Activated T-cell treated with anti-CD3 and anti-CD28 coated beads, Interleukin-2, amount 50 U/mL, for 4 hours (primary cell): ENCODE measurements around the gene PECR. TPM values are rescaled to one million over a fixed set of nuclear protein-coding genes. Genes with fewer than 3 reads are reported as not detected.

Source experiments
- ATAC-seq, 2 donors: fragments of 200-7000 bp; cut with Tn5 transposase; one replicate each; pipeline ENCODE4 v1.10.0; 2021
- DNase-seq: peaks from one replicate; pipeline ENCODE4 v3.0.0-alpha.2; 2020
- H3K27me3 Mint-ChIP-seq: one replicate; pipeline ENCODE4 v1.8.0; 2021; ENCODE audit warnings: low read depth, mixed read lengths
- H3K36me3 Mint-ChIP-seq: one replicate; pipeline ENCODE4 v1.8.0; 2022; ENCODE audit warnings: mixed read lengths; ENCODE audit not compliant: insufficient read depth
- H3K4me1 Mint-ChIP-seq: one replicate; pipeline ENCODE4 v1.8.0; 2021; ENCODE audit warnings: low read depth, mixed read lengths
- H3K4me3 Mint-ChIP-seq: one replicate; pipeline ENCODE4 v1.8.0; 2021; ENCODE audit warnings: mild to moderate bottlenecking, moderate library complexity, mixed read lengths
- H3K9me3 Mint-ChIP-seq: one replicate; pipeline ENCODE4 v1.8.0; 2021; ENCODE audit warnings: mixed read lengths
- total RNA-seq, 3 donors: library from RNA; stranded (reverse); gene quantifications; one replicate each; pipeline ENCODE4 v1.2.1, GENCODE V29; 2021

Gene PECR
- total RNA-seq, 3 donors from 2014 or later = 4.7 to 6.9 (median 6.0) TPM

DNA sequence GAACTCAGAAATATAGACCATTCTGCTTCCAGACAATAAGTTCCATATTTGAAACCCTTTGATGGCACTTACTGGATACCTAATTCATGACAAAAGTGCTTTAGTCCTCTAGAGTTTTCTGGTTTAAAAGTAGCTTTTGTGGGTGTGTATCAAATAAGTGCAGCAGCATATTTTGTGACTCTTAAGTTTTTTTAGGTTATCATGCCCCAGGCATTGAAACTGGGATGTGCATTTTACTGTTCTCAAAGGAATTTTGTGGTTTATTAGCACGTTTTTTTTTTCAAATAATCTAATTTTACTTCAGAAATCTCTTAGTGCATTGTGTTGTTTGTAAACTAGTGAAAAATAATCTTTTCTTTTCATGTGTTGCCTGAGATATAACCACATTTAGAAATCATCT lies 29.0 kb upstream of the PECR start:
- Mint-ChIP-seq H3K9me3 (no peaks in the 10 kb centered on the region), H3K36me3 (peaks cover 53% of the 10 kb centered on the region), H3K27me3 (no peaks in the 10 kb centered on the region), H3K4me1 (peaks cover 62% of the 10 kb centered on the region), H3K4me3 (peak overlapping the region; percentile 100)
- no peak for DNase-seq
- ATAC-seq = no peak

DNA sequence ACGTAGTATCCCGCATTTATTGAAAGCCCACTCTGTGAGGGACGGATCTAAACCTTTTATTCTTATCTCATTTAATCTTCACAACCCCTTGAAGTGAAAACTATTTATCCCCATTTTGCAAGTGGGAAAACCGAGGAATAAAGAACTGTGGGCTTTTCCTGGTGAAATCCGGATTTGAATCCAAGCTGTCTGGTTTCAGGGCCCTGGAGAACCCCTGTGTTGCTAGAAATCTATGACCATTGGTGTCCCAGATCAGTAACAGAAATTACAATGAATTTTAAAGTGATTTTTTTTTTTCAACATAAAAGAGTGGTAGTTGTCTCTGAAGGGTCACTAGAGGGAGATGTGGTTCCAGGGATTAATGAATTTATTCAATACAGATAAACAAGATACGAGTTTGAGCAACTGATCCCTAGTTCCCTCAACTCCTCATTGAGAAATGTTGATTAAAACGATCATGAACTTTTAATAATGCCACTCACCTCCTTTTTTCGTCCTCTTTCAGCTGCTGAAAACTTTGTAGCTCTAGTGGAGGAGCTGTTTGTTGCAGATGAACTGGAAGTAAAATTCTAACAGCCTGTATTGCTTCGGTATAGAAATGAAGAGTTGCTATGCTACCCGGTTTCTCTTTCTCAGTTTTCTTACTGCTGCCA lies 28.5 kb upstream of the PECR start:
- peak overlapping the region; percentile 100 for H3K4me3 Mint-ChIP-seq
- H3K9me3 Mint-ChIP-seq = no peaks in the 10 kb centered on the region
- no peaks in the 10 kb centered on the region for H3K27me3 Mint-ChIP-seq
- DNase-seq (no peak), ATAC-seq (no peak)
- peaks cover 49% of the 10 kb centered on the region for H3K36me3 Mint-ChIP-seq
- peaks cover 57% of the 10 kb centered on the region for H3K4me1 Mint-ChIP-seq

DNA sequence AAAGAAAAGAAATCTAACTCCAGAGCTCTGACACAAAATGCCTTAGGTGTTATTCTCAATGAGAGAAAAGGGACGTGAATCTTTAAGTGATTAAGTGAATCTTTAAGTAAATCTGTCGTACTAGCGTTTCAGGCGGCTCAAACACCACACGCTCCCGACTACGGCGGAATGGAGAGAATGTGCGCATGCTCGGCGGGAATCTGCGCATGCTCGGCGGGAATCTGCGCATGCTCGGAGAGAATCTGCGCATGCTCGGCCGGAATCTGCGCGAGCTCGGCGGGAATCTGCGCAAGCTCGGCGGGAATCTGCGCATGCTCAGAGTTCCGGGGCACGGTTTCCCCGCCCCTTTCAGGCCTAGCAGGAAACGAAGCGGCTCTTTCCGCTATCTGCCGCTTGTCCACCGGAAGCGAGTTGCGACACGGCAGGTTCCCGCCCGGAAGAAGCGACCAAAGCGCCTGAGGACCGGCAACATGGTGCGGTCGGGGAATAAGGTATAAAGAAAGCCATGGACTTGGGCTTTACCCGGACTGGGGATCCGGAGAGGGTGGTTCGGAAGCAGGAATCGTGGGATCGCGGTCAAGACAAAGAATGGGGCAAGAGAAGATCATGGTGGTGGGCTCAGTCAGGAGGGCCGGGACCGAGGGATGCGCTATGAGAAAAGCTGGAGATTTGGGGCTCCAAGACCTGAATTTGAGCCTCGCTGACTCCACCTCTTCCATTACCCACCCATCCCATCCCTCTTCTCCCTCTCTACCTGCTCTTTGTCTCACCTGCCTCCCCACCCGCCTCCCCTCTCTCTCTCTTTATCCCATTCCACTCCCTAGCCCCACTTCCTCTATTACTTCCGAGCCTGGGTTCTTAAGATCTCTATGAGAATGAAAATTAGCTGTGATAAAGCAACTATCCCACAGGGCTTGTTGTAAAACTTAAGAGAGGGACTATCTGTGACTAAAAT lies 27.6 kb upstream of the PECR start, which contains the start of gene XRCC5:
Gene XRCC5 (plus strand): TSS at position 382 of the 955 bp plus-strand sequence. CDS start 89 bp downstream, at position 471.
- H3K4me1 Mint-ChIP-seq = peaks cover 49% of the 10 kb centered on the region
- no peaks in the 10 kb centered on the region for H3K9me3 Mint-ChIP-seq
- H3K27me3 Mint-ChIP-seq = no peaks in the 10 kb centered on the region
- H3K4me3 Mint-ChIP-seq = peak within 1 kb of the TSS; percentile 100
- peak; percentile 85 to 88 for ATAC-seq
- peak; percentile 97 for DNase-seq
- peaks cover 41% of the 10 kb centered on the region for H3K36me3 Mint-ChIP-seq

DNA sequence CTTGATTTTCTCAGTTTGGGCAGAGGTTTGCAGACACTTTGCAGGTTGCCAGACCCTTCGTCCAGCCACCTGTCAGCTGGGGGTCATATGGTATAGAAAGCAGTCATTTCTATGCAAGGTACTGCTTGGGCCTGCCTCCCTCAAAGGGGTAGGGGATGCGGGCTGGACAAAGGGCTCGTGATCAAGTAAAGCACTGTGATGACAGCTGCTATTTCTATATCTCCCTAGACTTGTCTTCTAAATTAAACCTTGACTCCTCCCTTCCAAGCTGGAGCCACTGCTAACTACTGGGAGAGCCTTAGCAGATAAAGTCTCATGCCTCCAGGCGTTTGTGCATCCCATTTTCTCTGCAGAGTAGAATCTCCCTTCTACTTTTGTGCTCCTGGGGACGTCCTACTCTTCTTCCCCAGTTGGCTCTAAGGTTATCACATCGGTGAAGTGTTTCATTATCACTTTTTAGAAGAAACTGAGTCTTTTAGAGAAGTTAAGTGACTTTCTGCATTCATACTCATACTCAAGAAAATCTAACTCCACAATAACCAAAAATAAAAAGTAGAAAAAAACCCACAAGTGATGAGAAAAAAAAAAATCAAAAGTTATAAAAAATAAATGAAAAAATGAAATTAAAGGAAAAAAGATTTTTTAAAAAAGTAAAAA lies 26.8 kb upstream of the PECR start:
- Mint-ChIP-seq H3K4me1 (peaks cover 41% of the 10 kb centered on the region), H3K4me3 (peak overlapping the region; percentile 100), H3K9me3 (no peaks in the 10 kb centered on the region), H3K27me3 (no peaks in the 10 kb centered on the region), H3K36me3 (peaks cover 34% of the 10 kb centered on the region)
- DNase-seq (no peak), ATAC-seq (no peak)

DNA sequence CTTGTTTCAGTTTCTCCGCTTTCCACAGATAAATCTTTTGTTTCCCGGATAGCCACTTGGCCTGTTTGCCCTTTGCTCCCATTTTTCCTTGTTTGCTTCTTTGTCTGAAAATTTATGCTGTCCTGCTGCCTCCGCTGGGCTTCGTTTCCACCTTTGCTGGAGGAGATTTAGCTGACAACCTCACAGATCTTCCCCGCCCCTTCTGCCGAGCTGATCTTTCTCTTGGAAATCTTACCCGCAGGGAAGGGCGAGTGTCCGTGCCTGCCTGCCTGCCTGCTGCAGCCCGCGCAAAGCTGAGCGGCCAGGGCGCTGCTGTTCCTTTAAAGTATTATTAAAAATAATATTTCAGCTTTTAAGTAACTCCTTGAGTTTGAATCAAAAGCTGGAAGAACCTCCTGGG lies 26.2 kb upstream of the PECR start:
- Mint-ChIP-seq H3K4me1 (peaks cover 34% of the 10 kb centered on the region), H3K4me3 (no peak overlapping the region), H3K9me3 (no peaks in the 10 kb centered on the region), H3K36me3 (peaks cover 27% of the 10 kb centered on the region), H3K27me3 (no peaks in the 10 kb centered on the region)
- DNase-seq (no peak), ATAC-seq (no peak)

DNA sequence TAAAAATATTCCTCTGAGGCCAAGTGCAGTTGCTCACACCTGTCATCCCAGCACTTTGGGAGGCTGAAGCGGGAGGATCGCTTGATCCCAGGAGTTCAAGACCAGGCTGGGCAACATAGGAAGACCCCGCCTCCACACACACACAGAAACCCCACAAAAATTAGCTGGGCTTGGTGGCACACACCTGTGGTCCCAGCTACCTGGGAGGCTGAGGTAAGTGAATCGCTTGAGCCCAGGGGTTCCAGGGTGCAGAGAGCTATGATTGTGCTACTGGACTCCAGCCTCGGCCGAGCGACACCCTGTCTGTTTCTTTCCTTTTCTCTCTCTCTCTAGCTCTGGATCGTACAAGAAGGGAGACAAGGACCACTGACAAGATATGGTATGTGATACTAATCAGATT lies 25.7 kb upstream of the PECR start:
- Mint-ChIP-seq H3K4me1 (peaks cover 30% of the 10 kb centered on the region), H3K36me3 (peaks cover 24% of the 10 kb centered on the region), H3K27me3 (no peaks in the 10 kb centered on the region), H3K9me3 (no peaks in the 10 kb centered on the region), H3K4me3 (no peak overlapping the region)
- DNase-seq (no peak), ATAC-seq (no peak)

DNA sequence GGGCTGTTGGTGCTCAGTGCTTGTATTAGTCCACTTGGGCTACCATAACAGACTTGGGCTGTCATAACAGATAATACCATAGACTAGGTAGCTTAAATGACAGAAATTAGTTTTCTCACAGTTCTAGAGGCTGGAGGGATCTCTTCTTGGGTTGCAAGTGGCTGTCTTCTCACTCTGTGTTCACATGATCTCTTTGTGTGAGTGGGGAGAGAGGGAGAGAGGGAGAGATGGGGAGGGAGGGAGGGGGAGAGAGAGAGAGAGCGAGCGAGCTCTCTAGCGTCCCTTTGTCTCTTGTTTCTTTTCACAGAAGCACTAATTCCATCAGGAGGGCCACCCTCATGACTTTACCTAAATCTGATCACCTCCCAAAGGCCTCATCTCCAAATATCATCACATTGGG lies 23.1 kb upstream of the PECR start:
- no peak for DNase-seq
- ATAC-seq = no peak
- peaks cover 6% of the 10 kb centered on the region for H3K4me1 Mint-ChIP-seq
- H3K4me3 Mint-ChIP-seq = no peak overlapping the region
- H3K27me3 Mint-ChIP-seq = no peaks in the 10 kb centered on the region
- no peaks in the 10 kb centered on the region for H3K9me3 Mint-ChIP-seq
- peaks cover 12% of the 10 kb centered on the region for H3K36me3 Mint-ChIP-seq

DNA sequence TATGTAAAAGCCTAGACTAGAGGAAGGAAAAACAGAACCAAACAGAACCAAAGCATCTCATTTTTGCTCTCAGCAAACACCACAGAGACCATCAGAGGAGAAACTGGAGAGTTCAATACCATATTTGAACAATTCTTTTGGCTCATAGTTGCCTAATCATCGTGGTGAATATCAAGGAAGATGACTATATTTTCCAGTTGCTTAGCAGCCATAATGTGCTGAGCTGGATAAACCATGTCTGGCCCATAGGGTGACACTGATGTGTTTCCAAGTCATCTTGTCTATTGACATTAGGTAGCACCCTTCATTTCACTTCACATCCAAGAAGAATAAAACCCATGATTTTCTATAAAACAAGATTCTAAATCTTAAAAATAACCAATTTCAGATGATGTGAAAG lies 21.6 kb upstream of the PECR start:
- DNase-seq (no peak), ATAC-seq (no peak)
- H3K4me3 Mint-ChIP-seq = no peak overlapping the region
- H3K9me3 Mint-ChIP-seq = no peaks in the 10 kb centered on the region
- H3K4me1 Mint-ChIP-seq = no peaks in the 10 kb centered on the region
- peaks cover 10% of the 10 kb centered on the region for H3K36me3 Mint-ChIP-seq
- H3K27me3 Mint-ChIP-seq = no peaks in the 10 kb centered on the region

DNA sequence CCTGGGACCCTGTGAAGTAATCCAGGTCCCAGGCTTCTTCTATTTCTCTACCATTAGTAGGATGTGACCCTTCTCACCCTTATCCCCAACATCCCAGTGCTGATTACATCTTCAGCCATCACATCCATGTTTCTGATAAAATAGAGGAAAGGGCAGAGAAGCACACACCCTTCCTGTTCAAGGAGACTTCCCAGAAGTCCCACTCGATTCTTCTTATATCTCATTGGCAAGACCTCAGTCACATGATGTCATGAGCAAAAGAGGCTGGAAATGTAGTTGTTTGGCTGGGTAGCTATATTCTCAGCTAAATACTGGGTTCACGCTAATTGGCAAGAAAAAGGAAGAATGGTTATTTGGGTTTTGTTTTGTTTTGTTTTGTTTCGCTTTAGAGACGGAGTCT lies 19.5 kb upstream of the PECR start:
- Mint-ChIP-seq H3K9me3 (no peaks in the 10 kb centered on the region), H3K27me3 (no peaks in the 10 kb centered on the region), H3K36me3 (peaks cover 13% of the 10 kb centered on the region), H3K4me1 (no peaks in the 10 kb centered on the region), H3K4me3 (no peak overlapping the region)
- no peak for DNase-seq
- ATAC-seq = no peak

DNA sequence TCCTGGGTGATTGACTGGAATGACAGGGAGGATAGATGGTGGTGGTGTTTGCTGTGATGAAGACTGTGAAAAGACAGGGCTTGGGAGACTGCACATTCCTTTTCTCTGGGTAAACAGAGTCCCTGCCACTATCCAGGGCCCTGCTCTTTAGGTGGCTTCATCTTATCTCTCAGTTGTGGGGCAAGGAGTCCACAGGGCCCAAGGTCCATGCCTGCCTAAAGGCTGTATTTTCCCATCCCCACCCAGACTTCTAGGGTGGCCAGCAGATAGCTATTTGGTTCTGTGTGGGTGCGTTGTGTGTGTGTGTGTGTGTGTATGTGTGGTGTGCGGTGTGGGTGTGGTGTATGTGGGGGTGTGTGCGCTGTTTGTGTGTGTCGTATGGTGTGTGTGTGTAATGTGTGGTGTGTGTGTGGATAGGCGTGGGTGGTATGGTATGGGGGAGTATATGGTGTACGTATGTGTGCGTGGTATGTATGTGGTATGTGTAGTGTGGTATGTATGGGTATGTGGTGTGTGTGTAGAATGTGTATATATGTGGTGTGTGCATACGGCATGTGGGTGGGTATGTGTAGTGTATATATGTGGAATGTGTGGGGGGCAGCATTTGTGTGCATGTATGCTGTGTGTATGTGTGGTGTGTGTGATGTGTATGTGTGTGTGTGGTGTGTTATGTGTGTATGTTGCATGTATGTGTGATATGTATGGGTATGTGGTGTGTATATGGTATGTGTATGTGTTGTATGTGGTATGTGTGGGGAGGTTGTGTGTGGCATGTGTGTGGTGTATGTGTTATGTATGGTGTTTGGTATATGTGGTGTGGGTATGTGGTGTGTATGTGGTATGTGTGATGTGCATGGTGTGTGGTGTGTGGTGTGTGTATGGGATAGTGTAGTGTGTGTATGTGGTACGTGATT lies 17.1 kb upstream of the PECR start:
- DNase-seq (no peak), ATAC-seq (no peak)
- Mint-ChIP-seq H3K9me3 (no peaks in the 10 kb centered on the region), H3K4me1 (no peaks in the 10 kb centered on the region), H3K4me3 (no peak overlapping the region), H3K27me3 (no peaks in the 10 kb centered on the region), H3K36me3 (peaks cover 18% of the 10 kb centered on the region)

DNA sequence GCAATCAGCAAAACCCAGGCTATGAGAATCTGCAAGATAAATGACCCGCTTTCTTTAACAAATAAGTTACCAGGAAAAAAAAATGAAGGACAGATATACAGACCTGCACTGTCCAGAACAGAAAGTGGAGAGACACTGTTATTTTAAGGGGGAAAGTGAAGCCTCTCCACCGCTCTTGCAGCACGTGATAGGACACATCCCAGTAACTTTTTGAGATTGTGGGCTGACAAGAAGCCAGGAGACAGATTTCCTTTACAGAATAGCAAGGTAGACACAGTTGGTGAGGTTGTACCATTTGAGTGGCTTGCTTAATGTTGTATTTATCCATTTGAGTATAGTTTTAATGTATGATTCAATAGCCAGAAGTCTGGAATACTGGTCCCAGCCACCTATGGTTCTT lies 13.1 kb upstream of the PECR start:
- Mint-ChIP-seq H3K36me3 (peaks cover 12% of the 10 kb centered on the region), H3K9me3 (no peaks in the 10 kb centered on the region), H3K4me3 (no peak overlapping the region), H3K27me3 (no peaks in the 10 kb centered on the region), H3K4me1 (peaks cover 11% of the 10 kb centered on the region)
- DNase-seq (no peak), ATAC-seq (no peak)

DNA sequence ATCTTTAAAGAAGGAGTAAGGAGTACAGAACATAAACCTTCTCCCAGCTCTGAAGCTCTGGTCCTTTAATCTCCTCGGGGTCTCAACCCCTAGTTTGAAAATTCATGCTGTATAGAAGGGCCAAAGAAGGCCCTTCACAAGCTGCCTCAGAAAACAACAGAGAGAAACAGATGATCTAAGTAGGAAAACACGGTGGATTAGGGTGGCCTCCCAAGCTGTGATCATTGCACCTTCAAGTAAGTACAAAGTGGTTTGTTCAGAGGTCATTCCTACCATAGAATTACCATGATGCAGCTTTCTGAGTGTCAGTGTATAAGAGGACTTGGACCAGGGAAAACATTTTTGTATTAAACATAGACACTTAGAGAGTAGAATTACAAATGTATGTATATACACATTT lies 11.0 kb upstream of the PECR start:
- Mint-ChIP-seq H3K9me3 (no peaks in the 10 kb centered on the region), H3K36me3 (peaks cover 17% of the 10 kb centered on the region), H3K4me1 (peaks cover 15% of the 10 kb centered on the region), H3K4me3 (no peak overlapping the region), H3K27me3 (no peaks in the 10 kb centered on the region)
- ATAC-seq (no peak), DNase-seq (no peak)

DNA sequence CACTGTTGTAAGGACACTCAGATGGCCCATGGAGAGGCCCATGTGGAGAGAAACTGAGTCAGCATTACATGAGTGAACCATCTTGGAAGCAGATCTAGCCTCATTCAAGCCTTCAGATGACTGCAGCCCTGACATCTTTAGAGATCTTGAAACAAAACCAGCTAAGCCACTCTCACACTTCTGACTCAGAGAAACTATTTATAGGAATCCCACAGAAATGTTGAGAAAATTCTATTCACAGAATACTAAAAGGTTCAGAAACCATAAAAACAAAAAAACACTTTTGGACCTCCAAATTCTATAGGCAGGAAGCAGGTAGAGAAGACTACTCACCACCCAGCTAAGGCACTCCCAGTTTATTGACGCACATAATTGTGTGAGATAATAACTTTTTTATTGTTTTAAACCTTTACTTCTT lies 8.8 kb upstream of the PECR start:
- peaks cover 9% of the 10 kb centered on the region for H3K36me3 Mint-ChIP-seq
- no peak for DNase-seq
- no peaks in the 10 kb centered on the region for H3K27me3 Mint-ChIP-seq
- ATAC-seq = peak; percentile 80 to 81
- no peaks in the 10 kb centered on the region for H3K9me3 Mint-ChIP-seq
- H3K4me1 Mint-ChIP-seq = peaks cover 30% of the 10 kb centered on the region
- no peak overlapping the region for H3K4me3 Mint-ChIP-seq
